Renal cortical epithelial cell (primary cell): ENCODE measurements around the gene RBBP8. TPM values are rescaled to one million over a fixed set of nuclear protein-coding genes. Genes with fewer than 3 reads are reported as not detected.

Experiments
- DNase-seq: peaks from one replicate; pipeline ENCODE4 v3.0.0-alpha.2; 2011; ENCODE audit warnings: low read depth
- total RNA-seq: library from RNA; depleted of rRNA; stranded (reverse); fragments of >200 nt; gene quantifications from 2 replicates; pipeline ENCODE4 v1.2.3, GENCODE V29; 2014

The RBBP8 gene
- total RNA-seq, 1 donor from 2014 or later = 131 TPM

GRCh38 chr18:23062011-23062410 is 128.9 kb downstream of the RBBP8 start:
- no peak for DNase-seq

- no peak for DNase-seq
These were observed 130.4 kb downstream of the RBBP8 start for GRCh38 chr18:23063502-23063901.

- no peak for DNase-seq
These were observed 132.2 kb downstream of the RBBP8 start for GRCh38 chr18:23065234-23065806.

GRCh38 chr18:23066060-23066459 is 132.9 kb downstream of the RBBP8 start:
- DNase-seq = no peak

- DNase-seq = no peak
These were observed 133.4 kb downstream of the RBBP8 start for GRCh38 chr18:23066504-23067039.

- DNase-seq = peak; percentile 61
These were observed 134.1 kb downstream of the RBBP8 start for GRCh38 chr18:23067236-23067635.

- no peak for DNase-seq
These were observed 134.9 kb downstream of the RBBP8 start for GRCh38 chr18:23068011-23068410.

- no peak for DNase-seq
These were observed 135.6 kb downstream of the RBBP8 start for GRCh38 chr18:23068570-23069310.

- DNase-seq = no peak
These were observed 136.4 kb downstream of the RBBP8 start for GRCh38 chr18:23069481-23069880.

GRCh38 chr18:23069898-23070297 is 136.8 kb downstream of the RBBP8 start:
- DNase-seq = no peak

GRCh38 chr18:23071285-23071684 is 138.2 kb downstream of the RBBP8 start:
- DNase-seq = peak; percentile 50

GRCh38 chr18:23072079-23072478 is 139.0 kb downstream of the RBBP8 start:
- no peak for DNase-seq

- DNase-seq = no peak
These were observed 141.0 kb downstream of the RBBP8 start for GRCh38 chr18:23073996-23074606.

Other genes starting within 250 kb of the RBBP8 start
- 4.7 and 7.7 TPM in 2 replicates for gene CABLES1, start 202.2 kb downstream of the RBBP8 start, total RNA-seq